ENCODE results near the gene NDUFAF3.
A peak's percentile ranks its signal among the peaks of the same experiment; 100 is the strongest.

Gene NDUFAF3

DNA sequence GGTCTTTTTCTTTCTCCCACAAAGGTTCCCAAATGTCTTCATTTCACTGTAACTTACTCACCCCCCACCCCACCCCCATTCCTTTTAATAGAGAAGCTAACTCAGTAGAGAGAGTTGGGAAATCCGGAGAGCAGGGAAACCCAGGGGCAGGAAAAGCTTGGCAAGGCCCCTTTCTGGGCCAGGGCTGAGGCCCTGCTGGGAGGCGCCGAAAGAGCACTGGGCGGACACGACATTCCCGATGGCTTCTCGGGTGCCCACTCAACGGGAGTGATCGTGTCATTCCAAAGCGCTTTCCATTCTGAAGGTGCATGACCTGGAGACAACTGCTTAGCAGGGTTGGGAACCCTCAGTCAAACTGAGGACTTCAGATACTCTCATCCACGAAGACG, 2.0 kb upstream of the NDUFAF3 start:
- DNase-seq, result no peak

DNA sequence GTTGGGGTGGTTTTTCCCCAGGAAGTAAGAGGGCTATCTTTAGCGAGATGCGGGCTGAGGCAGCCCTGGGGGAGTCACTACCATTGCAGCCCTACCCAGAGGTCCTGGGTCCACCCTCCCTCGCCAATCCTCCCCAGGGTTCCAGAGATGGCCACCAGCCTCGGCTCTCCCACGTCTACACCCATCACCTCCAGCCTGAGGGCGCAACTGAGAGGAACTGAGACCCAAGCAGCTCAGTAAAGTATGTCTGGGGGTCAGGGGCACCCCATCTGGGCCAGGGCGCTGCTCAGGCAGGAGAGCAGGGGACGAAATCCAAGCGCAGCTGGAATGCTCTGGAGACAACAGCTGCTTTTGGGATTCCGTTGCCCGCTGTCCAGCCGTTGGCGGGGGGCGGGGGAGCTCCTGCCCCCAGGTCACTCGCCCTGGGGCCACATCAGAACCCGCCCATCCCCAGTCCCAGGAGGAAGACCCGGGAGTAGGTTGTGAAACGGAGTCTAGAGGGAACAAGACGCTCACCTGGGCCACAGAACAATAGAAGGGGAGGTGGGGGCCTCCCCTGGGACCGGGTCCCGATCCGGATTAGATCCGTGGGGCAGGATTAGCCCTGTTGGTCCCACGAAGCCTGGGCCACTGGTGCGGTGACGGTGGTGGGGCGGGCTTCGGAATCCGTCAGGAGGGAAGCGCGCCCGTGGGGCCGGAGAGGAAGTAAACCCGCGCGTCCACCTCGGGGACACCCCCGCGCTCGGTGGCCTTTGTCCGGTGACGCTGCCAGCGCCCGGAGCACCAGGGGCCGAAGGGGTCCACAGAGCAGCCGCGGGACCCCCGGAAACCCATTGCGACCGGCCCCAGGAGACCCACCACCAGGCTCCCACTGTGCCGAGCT, 1.4 kb upstream of the NDUFAF3 start:
- no peak for DNase-seq

DNA sequence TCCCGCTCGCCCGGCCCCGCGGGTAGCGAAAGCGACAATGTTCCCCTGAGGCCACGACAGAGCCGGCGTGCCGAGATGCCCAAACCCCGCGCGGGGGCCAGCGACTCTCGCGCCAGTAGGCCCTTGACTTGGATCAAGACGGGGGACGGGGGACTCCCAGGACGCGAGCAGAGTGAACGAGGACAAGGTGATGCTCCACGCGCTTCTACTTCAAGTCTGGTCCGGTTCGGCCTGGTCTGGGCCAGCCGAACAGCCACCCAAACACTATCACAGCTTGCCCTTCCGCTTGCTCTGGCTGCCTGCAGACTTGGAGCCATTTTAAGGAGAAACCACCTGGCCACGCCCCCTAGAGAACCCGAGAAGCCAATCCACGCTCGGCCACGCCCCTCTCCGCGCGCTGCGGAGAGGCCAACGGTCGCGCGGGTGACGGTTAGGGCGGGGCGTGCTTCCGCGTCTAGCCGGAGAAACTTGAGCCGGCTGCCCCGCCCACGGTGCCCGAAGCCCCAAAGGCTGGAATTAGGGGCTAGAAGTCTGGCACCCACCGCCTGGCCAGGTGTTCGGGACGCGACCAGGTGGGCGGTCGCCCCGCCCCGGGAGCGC, 608 bp upstream of the NDUFAF3 start:
- DNase-seq, result peak; percentile 99

DNA sequence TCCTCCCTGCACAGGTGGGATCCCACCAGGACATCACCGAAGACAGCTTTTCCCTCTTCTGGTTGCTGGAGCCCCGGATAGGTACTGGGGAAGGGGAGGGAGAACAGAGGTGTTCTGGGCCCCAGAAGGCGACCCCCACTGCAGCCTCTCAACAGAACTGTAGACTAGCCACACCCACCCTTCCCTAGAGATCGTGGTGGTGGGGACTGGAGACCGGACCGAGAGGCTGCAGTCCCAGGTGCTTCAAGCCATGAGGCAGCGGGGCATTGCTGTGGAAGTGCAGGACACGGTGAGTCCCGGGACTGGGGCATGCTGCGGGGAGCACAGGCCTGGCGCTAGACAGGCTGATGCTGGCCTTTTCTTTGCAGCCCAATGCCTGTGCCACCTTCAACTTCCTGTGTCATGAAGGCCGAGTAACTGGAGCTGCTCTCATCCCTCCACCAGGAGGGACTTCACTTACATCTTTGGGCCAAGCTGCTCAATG, 809 bp downstream of the NDUFAF3 start:
- no peak for DNase-seq

DNA sequence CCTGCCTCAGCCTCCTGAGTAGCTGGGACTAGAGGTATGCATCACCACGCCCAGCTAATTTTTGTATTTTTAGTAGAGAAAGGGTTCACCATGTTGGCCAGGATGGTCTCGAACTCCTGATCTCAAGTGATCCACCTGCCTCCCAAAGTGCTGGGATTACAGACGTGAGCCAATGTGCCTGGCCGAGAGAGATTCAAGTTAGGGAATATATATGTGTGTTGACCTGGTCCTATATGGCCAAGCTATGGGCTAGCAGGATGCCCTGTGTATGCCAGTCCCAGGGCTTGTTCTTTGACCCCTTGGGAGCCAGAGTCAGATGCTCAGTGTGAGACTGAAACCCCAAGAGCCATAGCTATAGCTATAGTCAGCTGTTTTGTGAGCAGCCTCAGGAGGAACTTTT, 1.9 kb downstream of the NDUFAF3 start:
- DNase-seq, result peak; percentile 54

DNA sequence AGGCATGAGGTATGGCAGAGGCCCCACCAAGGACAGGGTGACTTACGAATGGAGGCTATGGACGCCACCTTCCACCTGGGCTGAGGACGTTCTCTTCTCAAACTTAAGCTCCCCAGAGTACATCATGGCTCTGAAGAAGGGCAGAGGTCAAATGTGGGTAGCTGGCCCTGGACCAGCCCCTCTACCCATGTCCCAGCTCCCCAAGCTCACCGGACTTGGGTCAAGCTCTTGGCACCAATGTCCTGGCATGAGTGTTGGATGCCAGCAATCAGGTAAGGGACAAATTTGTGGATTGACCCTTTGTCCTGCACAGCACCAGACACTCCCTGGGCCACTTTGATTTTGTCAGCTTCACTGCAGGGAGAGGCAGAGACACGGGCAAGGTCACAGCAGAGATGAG, 2.5 kb downstream of the NDUFAF3 start:
- DNase-seq, result peak; percentile 53

DNA sequence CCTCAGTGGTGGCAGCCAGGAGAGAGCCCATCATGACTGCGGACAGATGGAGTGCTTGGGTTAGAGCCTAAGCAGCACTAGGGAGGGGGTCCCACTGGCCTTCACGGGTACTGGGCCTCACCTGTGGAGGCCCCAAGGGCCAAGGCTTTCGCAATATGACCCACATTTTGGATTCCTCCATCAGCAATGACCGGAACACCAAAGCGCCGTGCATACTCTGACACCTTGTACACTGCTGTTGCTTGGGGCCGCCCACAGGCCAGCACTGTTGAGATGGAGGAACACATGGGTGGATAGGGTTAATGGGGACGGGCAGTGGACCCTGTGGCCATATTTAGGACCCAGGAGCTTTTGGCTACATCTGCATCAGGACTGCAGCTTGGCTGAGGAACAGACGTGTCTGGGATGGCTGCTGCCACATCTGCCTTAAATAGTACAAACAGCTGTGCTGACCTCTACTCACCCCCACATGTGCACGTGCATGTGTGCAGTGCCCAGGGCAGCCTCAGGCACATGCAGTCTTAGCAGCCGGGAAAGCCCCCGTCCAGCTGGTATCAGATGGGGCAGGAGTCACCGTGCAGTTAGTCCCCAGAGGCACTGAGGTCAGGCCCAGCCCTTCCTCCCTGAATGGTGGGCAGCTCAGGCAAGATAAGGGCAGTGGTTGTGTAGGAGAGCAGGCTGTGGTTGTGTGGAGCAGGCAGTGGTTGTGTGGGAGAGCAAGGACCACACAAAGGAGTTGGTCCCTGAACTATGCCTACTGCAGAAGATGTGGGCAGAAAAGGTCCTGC, 3.3 kb downstream of the NDUFAF3 start:
- peak; percentile 57 for DNase-seq

DNA sequence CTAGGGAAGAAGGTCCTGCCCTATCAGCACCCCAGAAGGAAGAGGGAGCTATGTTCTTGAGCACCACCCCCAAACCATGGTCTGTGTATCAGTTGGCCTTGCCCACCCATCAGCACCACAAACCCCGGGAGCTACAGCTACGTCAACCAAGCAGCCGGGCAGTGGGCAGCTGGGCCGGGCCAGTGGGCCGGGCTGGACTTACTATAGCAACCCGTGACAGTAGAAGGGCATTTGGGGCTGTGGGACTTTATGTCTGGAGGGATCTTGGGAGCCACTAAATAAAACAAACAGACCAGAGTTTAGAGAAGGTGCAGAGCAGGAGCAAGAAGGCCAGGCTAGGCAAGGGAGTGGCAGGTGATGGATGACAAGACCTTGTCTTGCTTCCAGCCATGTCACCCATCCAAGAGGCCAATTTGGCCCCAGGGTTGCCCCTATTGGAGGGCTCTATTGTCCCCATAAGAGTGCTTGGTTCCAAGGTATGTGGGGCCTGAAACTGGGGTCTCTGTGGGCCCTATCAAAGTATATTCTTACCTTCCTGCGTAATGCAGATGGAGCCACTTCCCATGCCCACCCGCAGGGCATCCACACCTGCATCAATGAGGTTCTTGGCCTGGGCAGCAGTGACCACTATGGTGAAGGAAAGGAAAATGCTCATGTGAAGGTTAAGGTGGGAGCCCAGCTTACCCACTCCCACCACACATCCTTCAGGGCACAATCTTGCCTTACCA, 4.0 kb downstream of the NDUFAF3 start:
- peak; percentile 56 for DNase-seq

DNA sequence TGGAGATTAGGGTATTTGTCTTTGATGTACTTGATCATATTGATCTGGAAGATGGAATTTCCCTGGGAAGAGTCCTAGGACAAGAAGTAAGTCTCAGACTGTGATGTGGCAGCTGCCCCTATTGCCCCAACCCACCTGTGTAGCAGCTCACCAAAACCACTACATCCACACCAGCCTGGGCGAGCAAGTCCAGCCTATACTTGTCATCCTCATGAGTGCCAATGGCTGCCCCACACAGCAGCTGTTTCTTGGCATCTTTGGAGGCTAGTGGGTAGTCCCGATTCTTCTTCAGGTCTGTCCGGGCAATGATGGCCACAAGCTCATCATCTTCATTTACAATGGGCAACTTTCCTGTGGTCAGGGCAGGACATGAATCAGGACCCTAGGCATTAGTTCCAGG, 4.6 kb downstream of the NDUFAF3 start:
- peak; percentile 58 for DNase-seq

DNA sequence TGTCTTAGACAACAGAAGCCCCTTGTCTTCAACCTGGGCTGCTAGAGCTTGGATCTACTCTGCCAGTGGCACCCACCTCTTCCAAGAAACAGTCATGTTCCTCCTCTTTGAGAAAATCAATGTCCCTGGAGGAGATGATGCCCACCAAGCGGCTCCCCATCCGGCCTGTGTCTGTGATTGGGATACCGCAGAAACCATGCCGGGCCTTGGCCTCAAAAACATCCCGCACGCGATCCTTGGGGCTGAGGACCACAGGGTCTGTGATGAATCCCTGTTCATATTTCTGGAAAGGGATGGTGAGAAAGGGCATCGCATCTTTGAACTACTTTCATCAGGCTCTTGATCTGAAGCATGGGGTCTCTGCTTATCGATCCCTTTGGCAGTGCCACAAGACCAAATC, 5.7 kb downstream of the NDUFAF3 start:
- no peak for DNase-seq

DNA sequence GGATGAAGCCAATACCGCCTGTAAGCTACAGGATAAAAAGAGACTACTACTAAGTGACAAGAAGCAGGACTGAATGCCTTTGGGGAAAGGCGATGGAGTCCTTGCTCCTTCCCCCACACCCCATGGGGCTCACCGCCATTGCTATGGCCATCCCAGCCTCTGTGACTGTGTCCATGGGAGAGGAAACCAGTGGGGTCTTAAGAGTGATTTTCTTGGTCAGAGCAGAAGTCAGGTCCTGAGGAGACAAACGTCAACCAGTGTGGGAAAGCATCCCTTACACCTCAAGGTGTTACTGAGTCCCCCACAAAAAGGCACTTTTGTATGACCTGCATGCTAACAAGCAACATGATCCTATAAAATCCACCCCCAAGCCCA, 6.4 kb downstream of the NDUFAF3 start:
- peak; percentile 63 for DNase-seq

DNA sequence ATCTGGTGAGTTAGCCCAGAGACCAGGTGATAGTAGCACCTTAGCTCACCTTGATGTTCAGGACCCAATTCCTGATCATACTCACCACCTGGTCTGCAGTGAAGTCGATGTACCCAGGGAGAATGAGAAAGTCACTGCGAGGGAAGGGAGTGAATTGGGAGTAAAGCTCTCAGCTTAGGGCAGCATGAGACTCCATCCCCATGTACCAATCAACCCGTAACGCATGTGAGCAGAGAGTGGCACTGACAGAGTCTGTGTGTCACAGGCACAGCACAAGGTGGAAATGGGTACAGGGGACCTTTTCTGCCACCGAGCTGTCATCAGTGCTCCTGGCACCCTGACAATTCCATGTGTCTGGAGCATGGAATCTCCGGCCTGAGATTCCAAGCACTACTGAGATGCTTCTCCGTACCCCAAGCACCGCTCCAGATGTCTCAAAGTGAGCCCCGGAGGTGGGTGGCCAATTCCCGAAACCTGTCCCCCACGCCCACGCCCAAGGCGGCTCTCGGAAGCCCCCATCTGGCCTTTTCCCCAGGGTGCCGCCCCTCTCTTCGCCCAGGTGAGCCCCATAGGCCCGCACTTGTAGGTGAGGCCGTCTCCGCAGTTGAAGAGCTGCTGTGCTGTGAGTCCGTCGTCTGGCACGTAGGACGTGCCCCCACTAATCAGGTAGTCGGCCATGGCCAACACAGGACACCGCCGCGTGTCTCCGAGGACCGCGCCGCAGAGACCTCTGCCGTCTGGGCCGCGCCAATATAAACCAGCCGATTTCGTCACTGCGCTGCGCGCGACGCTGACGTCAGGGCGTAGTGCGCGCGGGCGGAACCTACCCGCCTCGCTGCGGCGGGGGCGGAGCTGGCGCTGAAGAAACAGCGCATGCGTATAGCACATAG, 7.0 kb downstream of the NDUFAF3 start, which contains the start of gene IMPDH2:
TSS of gene IMPDH2 (minus strand) at position 726 of the 890 bp plus-strand sequence. CDS start at position 678, 48 bp downstream.
- peak; percentile 99 for DNase-seq

DNA sequence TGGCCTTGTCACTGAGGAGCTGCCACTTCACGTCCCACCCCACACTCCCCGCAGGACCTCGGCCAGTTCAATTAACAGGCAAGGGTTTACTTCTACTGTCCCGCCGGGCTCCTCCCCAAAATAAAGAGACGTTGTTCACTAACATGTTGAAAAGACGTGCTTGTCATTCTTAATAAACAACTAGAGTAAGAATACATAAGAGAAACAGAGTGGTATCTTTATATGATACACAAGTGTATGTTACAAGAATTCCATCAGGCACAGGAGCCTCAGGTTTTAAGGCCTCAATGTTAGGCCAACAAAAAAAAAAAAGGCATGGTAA, 7.6 kb downstream of the NDUFAF3 start:
- no peak for DNase-seq

DNA sequence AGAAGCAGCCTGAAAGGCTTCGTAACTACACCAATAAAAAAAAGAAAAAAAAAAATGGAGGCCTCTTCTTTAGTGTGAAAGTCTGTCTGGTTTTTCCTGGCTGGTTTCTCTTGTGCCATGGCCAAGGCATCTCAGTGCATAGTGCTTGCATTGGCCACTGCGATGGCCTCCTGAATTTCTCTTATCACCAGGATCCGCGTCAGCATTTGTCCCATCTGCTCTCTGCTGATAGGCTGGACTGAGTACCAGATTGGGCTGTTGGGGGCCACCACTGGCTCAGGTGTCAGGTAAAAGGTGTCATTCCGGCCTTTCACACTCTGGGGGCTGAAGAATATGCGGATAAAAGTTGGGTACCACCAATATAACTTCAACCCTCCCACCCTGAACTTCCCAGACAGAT, 8.4 kb downstream of the NDUFAF3 start:
- no peak for DNase-seq

DNA sequence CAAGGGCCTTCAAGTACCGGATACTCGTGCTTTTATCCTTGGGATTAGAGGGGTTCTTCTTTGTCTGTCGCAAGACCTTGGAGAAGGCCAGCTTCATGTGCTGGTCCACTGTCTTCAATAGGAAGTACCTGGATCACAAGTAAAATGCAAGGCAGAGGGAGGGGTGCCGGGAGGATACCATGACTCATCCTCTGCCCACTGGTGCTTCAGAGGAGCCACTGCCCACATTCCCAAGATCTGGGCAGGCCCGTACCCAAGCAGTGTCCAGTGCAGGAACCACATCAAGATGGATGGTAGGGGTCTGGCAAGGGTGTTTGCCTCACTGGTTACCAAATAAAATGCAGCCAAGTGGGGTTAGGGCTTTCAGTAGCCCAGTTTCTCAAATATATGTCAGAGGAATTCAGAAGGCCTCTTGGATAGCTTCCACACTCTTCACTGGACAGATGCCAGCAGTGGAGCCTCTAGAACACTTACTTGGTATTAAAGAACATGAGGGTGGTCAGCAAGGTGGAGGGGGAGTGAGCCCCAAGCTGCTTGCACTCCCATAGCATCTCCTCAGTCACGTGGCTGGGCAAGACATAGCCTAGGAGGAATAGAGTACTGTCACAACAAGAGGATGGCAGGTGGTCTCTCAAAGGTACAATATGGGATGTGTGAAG, 10.9 kb downstream of the NDUFAF3 start:
- DNase-seq, result no peak

DNA sequence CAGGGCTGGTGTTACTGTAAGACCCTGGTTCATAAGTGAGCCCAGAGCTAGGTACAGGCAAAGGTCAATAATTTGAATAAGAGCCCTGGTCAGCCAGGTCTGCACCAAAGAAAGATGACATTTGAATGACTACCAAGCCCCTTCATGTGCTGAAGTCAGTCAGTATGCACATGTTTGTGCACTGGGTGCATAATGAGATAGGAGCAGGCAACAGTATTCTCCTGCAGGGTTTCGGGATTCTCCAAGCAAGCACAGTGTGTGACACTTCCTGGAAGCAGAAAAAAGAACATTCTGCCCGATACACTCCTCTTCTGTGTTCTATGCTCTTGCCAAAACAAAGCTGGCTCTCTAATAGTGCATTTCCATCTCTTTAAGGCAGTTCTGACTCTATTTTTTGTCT, 12.7 kb downstream of the NDUFAF3 start:
- DNase-seq, result no peak

DNA sequence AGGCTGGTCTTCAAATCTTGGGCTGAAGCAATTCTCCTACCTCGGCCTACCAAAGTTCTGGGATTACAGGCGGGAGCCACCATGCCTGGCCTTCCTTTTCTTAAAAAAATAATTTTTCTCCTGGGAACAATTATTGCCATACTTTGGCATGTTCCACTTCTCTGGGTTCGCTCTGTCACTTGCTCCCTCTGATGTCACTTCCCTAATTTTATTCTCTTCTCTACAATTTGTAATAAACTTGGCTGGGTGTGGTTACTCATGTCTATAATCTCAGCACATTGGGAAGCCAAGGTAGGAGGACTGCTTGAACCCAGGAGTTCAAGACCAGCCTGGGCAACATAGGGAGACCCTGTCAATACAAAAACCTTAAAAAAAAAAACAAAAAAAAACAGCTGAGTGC, 13.4 kb downstream of the NDUFAF3 start:
- DNase-seq, result no peak

DNA sequence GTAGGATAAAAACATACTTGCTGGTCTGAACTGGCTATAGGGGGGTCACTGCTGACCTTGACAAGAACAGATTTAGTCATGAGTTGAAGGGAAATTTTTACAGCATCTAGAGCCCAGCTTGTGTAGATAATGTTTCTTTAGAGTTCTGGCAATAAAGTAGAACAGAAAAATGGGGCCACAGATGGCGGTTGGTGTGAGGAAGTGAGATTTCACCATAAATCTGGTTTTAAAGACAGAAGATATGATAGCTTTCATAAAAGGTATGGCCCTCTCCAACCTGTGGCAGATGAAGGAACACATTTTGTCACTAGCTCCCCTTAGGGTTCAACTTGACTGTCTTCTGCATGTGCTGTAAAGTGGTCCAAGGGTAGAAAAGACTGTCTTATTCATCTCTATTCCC, 31.6 kb downstream of the NDUFAF3 start:
- no peak for DNase-seq

DNA sequence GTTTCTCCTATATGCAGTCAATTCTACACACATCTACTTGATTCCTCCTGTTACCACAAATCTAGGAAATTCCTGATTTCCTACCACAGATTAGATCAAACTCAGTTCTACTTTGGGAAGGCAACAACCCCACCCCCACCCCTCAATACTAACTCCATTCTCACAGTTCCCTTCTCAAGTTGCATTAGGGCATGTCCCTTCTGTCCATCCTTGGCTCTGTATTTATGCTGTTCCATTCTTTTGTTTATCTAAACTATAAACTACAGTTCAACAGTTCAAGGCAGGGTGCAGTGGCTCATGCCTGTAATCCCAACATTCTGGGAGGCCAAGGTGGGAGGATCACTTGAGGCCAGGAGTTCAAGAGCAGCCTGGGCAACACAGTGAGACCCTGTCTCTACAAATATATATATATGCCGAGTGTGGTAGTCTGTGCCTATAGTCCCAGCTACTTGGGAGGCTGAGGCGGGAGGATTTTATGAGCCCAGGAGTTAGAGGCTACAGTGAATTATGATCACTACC, 32.5 kb downstream of the NDUFAF3 start:
- no peak for DNase-seq

DNA sequence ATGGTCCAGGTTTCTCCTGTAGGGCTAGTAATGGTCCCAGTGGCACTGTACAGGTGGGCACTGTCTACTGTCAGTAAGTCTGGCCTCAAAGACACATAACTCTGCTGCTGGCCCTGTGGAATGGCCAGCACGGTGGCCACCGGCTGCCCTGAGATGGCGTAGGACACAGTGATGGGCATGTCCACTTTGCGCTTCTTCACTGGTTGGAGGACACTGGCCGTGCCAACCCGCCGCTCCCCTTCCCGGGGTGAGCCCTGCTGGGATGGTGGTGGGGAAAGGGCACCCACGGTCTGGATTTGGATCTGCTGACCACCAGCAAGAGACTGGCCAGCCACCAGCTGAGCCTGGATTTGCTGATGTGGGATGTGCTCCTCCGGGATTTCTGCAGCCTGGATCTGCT, 35.3 kb downstream of the NDUFAF3 start:
- DNase-seq, result no peak

DNA sequence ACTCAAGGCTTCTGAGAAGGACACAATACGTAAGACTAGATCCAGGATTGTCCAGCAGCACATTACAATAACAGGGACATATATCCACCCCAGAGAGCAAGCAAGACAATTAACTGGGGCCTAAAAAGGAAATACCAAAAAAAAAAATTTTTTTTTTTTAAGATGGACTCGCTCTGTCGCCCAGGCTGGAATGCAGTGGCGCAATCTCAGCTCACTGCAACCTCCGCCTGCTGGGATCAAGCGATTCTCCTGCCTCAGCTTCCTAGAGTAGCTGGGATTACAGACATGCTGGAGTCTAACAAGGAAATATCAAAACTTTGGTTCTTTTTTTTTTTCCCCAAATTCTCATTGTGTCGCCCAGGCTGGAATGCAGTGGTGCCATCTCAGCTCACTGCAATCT, 36.1 kb downstream of the NDUFAF3 start:
- no peak for DNase-seq

Data from activated CD8-positive, alpha-beta memory T cell treated with anti-CD3 and anti-CD28 coated beads, Interleukin-2, amount 50 U/mL, for 48 hours (primary cell).